Measurements from ENCODE around the gene PPP1CB. TPM values are rescaled to one million over a fixed set of nuclear protein-coding genes. Genes with fewer than 3 reads are reported as not detected.

PPP1CB gene
- total RNA-seq = 163 and 176 TPM in 2 replicates
- long read RNA-seq, full-length matches to known transcripts = 104 of 124 reads
- long read RNA-seq, partial matches to known transcripts = 12 of 124 reads
- long read RNA-seq, other reads (novel, unspliced or antisense) = 8 of 124 reads

- Mint-ChIP-seq H3K4me1 (peaks cover 45% of the 10 kb centered on the region), H3K27ac (ENCODE audit: unreplicated experiment) (peak within 1 kb of the TSS; percentile 99), H3K9me3 (no peaks in the 10 kb centered on the region), H3K27me3 (ENCODE audit: low read depth) (no peaks in the 10 kb centered on the region), H3K4me3 (peak within 1 kb of the TSS; percentile 96), H3K36me3 (ENCODE audit: low read depth) (no peaks in the 10 kb centered on the region)
- peak; percentile 90 for DNase-seq (ENCODE audit: low read depth, low spot score)
- TF ChIP-seq CTCF (conservative IDR thresholded peaks at IDR 0.05) = no peak
Measured at GRCh38 chr2:28751252-28751955, at the start of gene PPP1CB. Gene PPP1CB, plus strand, starts transcription at chr2:28751830. Its CDS starts 295 bp downstream, at chr2:28752125.

GRCh38 chr2:28702415-28702861 lies 49.2 kb upstream of the PPP1CB start:
- no peak for TF ChIP-seq CTCF (conservative IDR thresholded peaks at IDR 0.05)
- no peak for DNase-seq (ENCODE audit: low read depth, low spot score)
- H3K4me1 Mint-ChIP-seq = no peaks in the 10 kb centered on the region
- H3K27me3 Mint-ChIP-seq (ENCODE audit: low read depth) = no peaks in the 10 kb centered on the region
- H3K27ac Mint-ChIP-seq (ENCODE audit: unreplicated experiment) = peak overlapping the region; percentile 59
- H3K4me3 Mint-ChIP-seq = no peak overlapping the region
- H3K36me3 Mint-ChIP-seq (ENCODE audit: low read depth) = no peaks in the 10 kb centered on the region
- peaks cover 11% of the 10 kb centered on the region for H3K9me3 Mint-ChIP-seq

GRCh38 chr2:28702878-28703277 lies 48.8 kb upstream of the PPP1CB start:
- Mint-ChIP-seq H3K9me3 (peaks cover 11% of the 10 kb centered on the region), H3K36me3 (ENCODE audit: low read depth) (no peaks in the 10 kb centered on the region), H3K4me3 (no peak overlapping the region), H3K27me3 (ENCODE audit: low read depth) (no peaks in the 10 kb centered on the region), H3K4me1 (peaks cover 3% of the 10 kb centered on the region), H3K27ac (ENCODE audit: unreplicated experiment) (no peak overlapping the region)
- DNase-seq (ENCODE audit: low read depth, low spot score) = no peak
- TF ChIP-seq CTCF (conservative IDR thresholded peaks at IDR 0.05) = no peak

GRCh38 chr2:28704621-28705020 lies 47.0 kb upstream of the PPP1CB start:
- H3K4me3 Mint-ChIP-seq = no peak overlapping the region
- no peak for DNase-seq (ENCODE audit: low read depth, low spot score)
- H3K9me3 Mint-ChIP-seq = peaks cover 11% of the 10 kb centered on the region
- no peak for TF ChIP-seq CTCF (conservative IDR thresholded peaks at IDR 0.05)
- peaks cover 3% of the 10 kb centered on the region for H3K4me1 Mint-ChIP-seq
- no peaks in the 10 kb centered on the region for H3K36me3 Mint-ChIP-seq (ENCODE audit: low read depth)
- no peak overlapping the region for H3K27ac Mint-ChIP-seq (ENCODE audit: unreplicated experiment)
- H3K27me3 Mint-ChIP-seq (ENCODE audit: low read depth) = no peaks in the 10 kb centered on the region

GRCh38 chr2:28705751-28706440 lies 45.7 kb upstream of the PPP1CB start:
- Mint-ChIP-seq H3K4me3 (no peak overlapping the region), H3K36me3 (ENCODE audit: low read depth) (no peaks in the 10 kb centered on the region), H3K4me1 (peaks cover 3% of the 10 kb centered on the region), H3K27me3 (ENCODE audit: low read depth) (no peaks in the 10 kb centered on the region), H3K27ac (ENCODE audit: unreplicated experiment) (no peak overlapping the region), H3K9me3 (peaks cover 11% of the 10 kb centered on the region)
- DNase-seq (ENCODE audit: low read depth, low spot score) = no peak
- TF ChIP-seq CTCF (conservative IDR thresholded peaks at IDR 0.05) = no peak

Data from neural crest cell (in vitro differentiated cells).